NCI-H2081 treated with DMSO at 0.1 percent for 48 hours (cell line): ENCODE results near the gene MYO10.

ENCODE experiments used
- DNase-seq: peaks from one replicate; lab custom pipeline; 2025; lab: John Stamatoyannopoulos, UW

Gene MYO10

DNA sequence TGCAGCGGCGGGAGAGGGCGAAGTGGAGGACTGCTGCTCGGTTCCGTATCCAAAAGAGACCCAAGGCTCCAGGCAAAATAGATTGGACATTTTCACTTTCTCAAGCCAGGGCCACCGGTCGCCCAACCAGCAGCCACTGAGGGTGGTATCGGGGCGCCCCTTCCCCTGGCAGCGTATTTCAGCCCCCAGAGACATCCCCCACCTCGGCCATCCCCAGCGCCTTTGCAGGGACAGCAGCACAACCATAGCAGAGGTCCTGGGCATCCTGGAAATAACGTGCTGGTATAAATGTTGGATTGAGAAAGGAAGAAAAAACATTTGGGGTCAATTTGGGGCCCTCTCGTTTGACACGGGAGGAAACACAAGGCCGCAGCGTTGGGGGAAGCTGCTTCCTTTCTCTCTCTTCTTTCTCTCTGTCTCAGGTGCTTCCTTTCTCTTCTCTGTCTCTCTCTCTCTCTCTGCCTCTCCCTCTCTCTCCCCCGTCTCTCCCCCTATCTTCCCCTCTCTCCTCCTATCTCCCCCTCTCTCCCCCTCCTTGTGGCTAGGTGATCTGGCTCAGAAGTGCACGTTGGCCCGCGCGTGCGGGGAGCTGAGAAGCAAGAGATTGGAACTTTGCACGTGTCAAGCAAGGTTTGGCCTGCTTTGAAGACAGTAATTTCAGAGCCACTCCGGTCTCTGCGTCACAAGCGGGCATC lies 318.7 kb downstream of the MYO10 start:
- DNase-seq: no peak

DNA sequence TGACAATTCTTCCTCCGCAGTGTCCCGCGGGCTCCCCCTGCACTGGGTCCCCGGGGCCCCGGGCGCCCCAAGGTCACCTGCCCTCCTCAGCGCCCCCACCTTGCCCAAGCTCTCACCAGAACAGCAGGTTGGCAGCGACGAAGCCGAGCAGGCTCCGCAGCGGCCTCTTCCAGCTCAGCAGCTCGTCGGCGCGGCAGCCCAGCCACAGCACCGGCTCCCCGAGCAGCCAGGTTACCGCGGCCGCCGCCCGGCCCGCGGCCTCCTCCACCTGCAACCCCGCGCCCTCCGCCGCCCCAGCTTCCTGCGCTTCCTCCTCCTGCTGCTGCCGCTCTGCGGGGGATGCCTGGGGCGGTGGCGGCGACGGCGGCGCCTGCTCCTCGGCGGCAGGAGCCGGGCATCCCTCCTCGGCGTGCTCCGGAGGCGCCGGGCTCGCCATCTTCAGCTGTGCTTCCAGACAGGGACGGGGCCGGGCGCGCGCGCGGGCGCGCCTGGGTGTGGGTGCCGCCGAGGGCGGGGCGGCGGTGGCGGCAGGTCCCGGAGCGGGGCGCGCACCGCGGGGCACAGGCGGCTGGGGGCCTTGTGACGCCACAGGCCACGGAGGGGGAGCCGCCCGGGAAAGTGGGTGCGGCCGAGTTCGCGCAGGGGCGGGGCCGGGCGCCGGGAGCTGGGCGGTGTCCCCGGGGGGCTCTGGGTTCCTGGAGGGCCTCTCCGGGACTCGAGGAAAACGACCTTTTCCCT lies 319.4 kb downstream of the MYO10 start, which contains the start of gene RETREG1:
TSS of gene RETREG1 (minus strand) at position 462 of the 738 bp plus-strand sequence. CDS start at position 436, 26 bp downstream.
- no peak for DNase-seq

DNA sequence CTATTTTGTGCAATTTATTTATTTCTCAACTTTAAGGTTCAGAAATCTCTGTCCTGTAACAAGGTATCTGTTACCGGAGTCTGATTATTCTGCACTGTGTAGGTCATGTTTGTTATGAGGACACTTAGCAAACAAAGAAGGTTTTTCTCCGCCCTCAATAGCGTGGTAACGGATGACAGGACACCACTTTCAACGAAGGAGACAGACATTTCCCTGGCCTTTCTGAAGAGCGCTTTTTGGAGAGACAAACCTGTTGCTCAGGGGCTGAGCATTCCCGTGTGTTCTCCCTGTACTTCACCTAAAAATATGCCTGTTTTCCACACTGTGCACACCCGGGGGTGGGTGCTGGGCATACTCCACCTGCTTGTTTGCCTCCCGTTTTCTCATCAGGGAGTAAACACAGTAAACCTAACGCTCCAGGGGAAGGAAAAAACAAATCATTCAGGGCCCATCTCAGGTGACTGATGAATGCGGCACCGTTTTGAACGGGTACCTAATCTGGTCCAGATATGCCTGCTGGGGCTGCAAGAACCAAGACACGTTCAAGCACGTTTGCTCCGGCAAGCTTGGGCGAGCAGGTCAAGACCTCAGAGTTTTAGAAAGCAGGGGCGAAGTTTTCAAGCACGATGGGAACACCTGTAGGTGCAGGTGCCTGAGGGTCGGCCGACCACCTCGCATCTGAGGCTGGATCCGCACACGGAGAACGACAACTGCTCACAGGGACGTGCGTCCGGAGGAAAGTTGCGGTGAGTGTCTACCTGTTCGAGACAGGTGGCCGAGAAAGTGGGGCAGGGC lies 320.1 kb downstream of the MYO10 start:
- DNase-seq: no peak

DNA sequence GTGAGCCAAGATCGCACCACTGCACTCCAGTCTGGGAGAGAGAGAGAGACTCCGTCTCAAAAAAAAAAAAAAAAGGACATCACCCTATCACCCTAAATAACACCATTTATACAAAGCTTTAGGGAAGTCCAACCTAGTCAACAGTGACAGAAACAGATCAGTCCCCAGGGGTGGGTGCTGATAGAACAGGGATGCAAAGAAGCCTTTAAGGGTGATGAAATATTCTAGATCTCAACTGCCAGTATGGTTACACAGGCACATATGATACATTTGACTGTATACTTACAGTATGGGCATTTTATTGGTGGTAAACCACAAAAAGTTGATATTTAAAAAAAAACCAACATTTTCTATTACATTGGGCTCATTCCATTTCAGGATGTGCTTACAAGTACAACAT lies 324.1 kb downstream of the MYO10 start:
- DNase-seq: no peak
